Smooth muscle cell (in vitro differentiated cells): ENCODE data around the gene SLC52A1. TPM values are rescaled to one million over a fixed set of nuclear protein-coding genes. Genes with fewer than 3 reads are reported as not detected.
"Not testable (repeated sequence)": the region's sequence is repeated elsewhere in the genome, so short reads cannot be mapped to it uniquely, and the experiment has no call there.

Source experiments
- DNase-seq: peaks from one replicate; lab custom pipeline; 2025; ENCODE audit not compliant: unreplicated experiment; lab: John Stamatoyannopoulos, UW
- H2AFZ ChIP-seq: fragments of 200-600 bp; sonication (generic); 2 replicates; pipeline ENCODE4 v1.6.0; 2016; ENCODE audit warnings: antibody characterized with exemption, low read depth, mild to moderate bottlenecking
- H3F3A ChIP-seq: fragments of 200-600 bp; sonication (generic); 2 replicates; pipeline ENCODE4 v1.6.0; 2017; ENCODE audit warnings: antibody characterized with exemption, low read depth
- H3K27ac ChIP-seq: fragments of 200-600 bp; sonication (generic); 2 replicates; pipeline ENCODE4 v1.5.1; 2016; ENCODE audit warnings: low read depth, mild to moderate bottlenecking
- H3K27me3 ChIP-seq: fragments of 200-600 bp; sonication (generic); 2 replicates; pipeline ENCODE4 v1.6.1; 2016; ENCODE audit warnings: low read depth, mild to moderate bottlenecking
- H3K36me3 ChIP-seq: fragments of 200-600 bp; sonication (generic); 2 replicates; pipeline ENCODE4 v1.5.1; 2016; ENCODE audit warnings: low read depth
- H3K4me1 ChIP-seq: fragments of 200-600 bp; sonication (generic); 2 replicates; pipeline ENCODE4 v1.5.1; 2016; ENCODE audit warnings: low read depth
- H3K4me2 ChIP-seq: fragments of 200-600 bp; sonication (generic); 2 replicates; pipeline ENCODE4 v1.6.0; 2016; ENCODE audit warnings: mild to moderate bottlenecking
- H3K4me3 ChIP-seq: fragments of 200-600 bp; sonication (generic); 2 replicates; pipeline ENCODE4 v1.5.1; 2016; ENCODE audit warnings: mild to moderate bottlenecking
- H3K79me2 ChIP-seq: fragments of 200-600 bp; sonication (generic); 2 replicates; pipeline ENCODE4 v1.6.0; 2016; ENCODE audit warnings: low read depth, mild to moderate bottlenecking
- H3K9ac ChIP-seq: fragments of 200-600 bp; sonication (generic); 2 replicates; pipeline ENCODE4 v1.6.0; 2016; ENCODE audit warnings: low read depth
- H3K9me3 ChIP-seq: fragments of 200-600 bp; sonication (generic); replicated peaks from 2 replicates; pipeline ENCODE4 v1.5.1; 2016; ENCODE audit warnings: low read depth
- H4K20me1 ChIP-seq: fragments of 200-600 bp; sonication (generic); 2 replicates; pipeline ENCODE4 v1.6.0; 2016; ENCODE audit warnings: low read depth
- CTCF ChIP-seq: fragments of 200-600 bp; sonication (generic); IDR thresholded peaks from 2 replicates; pipeline ENCODE4 v1.5.1; 2017; ENCODE audit warnings: borderline replicate concordance, mild to moderate bottlenecking, antibody characterized with exemption; ENCODE audit not compliant: insufficient read depth, poor library complexity, severe bottlenecking
- WGBS: methylation state at CpG from one replicate; pipeline ENCODE4 v1.1.7; 2016; ENCODE audit warnings: low lambda C conversion rate; 5-methylcytosine and 5-hydroxymethylcytosine counted together
- polyA plus RNA-seq: library from polyadenylated mRNA; unstranded; fragments of >200 nt; fragmentation: Nextera tagmentation; extraction: Ambion mirVana; gene quantifications from 2 replicates; pipeline ENCODE4 v1.2.1, GENCODE V29; 2016
- total RNA-seq: library from RNA; depleted of rRNA; stranded (reverse); fragments of >200 nt; gene quantifications from 2 replicates; pipeline ENCODE4 v1.2.3, GENCODE V29; 2014

Gene SLC52A1
- total and polyA plus RNA-seq, 2 experiments from 2014 or later: 0.31 to 1.7 TPM

GRCh38 chr17:5077781-5078105, 42.5 kb upstream of the SLC52A1 start:
- H3K4me3 ChIP-seq: peak overlapping the region; percentile 32
- H3K79me2 ChIP-seq: no peaks in the 10 kb centered on the region
- no peak for DNase-seq
- no peak for TF ChIP-seq CTCF
- no peaks in the 10 kb centered on the region for H3K9me3 ChIP-seq
- no peak overlapping the region for H3K27ac ChIP-seq
- no peak overlapping the region for H3K9ac ChIP-seq
- H3F3A ChIP-seq: no peaks in the 10 kb centered on the region
- H3K27me3 ChIP-seq: no peaks in the 10 kb centered on the region
- no peaks in the 10 kb centered on the region for H3K36me3 ChIP-seq
- no peaks in the 10 kb centered on the region for H3K4me1 ChIP-seq
- no peak overlapping the region for H2AFZ ChIP-seq
- peak overlapping the region; percentile 57 for H3K4me2 ChIP-seq
- WGBS: 85% methylated on average over 14 of the region's 14 CpGs
- H4K20me1 ChIP-seq: no peaks in the 10 kb centered on the region

GRCh38 chr17:5077275-5077674, 42.0 kb upstream of the SLC52A1 start:
- not testable (repeated sequence) for H3K27me3 ChIP-seq, H3K27ac ChIP-seq, H3K9me3 ChIP-seq, H2AFZ ChIP-seq, H3K4me1 ChIP-seq, H3K79me2 ChIP-seq, DNase-seq, H3K4me3 ChIP-seq, H3K36me3 ChIP-seq, H4K20me1 ChIP-seq, H3K4me2 ChIP-seq, H3K9ac ChIP-seq, H3F3A ChIP-seq
- WGBS: 99% methylated on average over 24 of the region's 24 CpGs

- H3F3A ChIP-seq, H3K27me3 ChIP-seq, H3K27ac ChIP-seq, H3K9ac ChIP-seq, H3K4me2 ChIP-seq, H3K4me3 ChIP-seq, H4K20me1 ChIP-seq, DNase-seq, H2AFZ ChIP-seq, H3K36me3 ChIP-seq, H3K79me2 ChIP-seq, H3K4me1 ChIP-seq, H3K9me3 ChIP-seq: not testable (repeated sequence)
- 80% methylated on average over 5 of the region's 5 CpGs for WGBS
Measured at GRCh38 chr17:5075472-5075871, 40.2 kb upstream of the SLC52A1 start.

GRCh38 chr17:5069724-5070123, 34.5 kb upstream of the SLC52A1 start:
- Histone ChIP-seq H3F3A (no peaks in the 10 kb centered on the region), H3K27ac (no peak overlapping the region), H3K9ac (no peak overlapping the region), H2AFZ (no peak overlapping the region), H3K4me2 (no peak overlapping the region), H3K27me3 (peaks cover 6% of the 10 kb centered on the region), H4K20me1 (no peaks in the 10 kb centered on the region), H3K4me1 (no peaks in the 10 kb centered on the region), H3K9me3 (no peaks in the 10 kb centered on the region), H3K79me2 (no peaks in the 10 kb centered on the region), H3K36me3 (no peaks in the 10 kb centered on the region), H3K4me3 (no peak overlapping the region)
- TF ChIP-seq CTCF: no peak
- no peak for DNase-seq
- 74% methylated on average over 4 of the region's 4 CpGs for WGBS

GRCh38 chr17:5068236-5068635, 33.0 kb upstream of the SLC52A1 start:
- no peaks in the 10 kb centered on the region for H3K9me3 ChIP-seq
- H3K4me2 ChIP-seq: no peak overlapping the region
- H4K20me1 ChIP-seq: no peaks in the 10 kb centered on the region
- H2AFZ ChIP-seq: no peak overlapping the region
- no peak overlapping the region for H3K4me3 ChIP-seq
- 97% methylated on average over 3 of the region's 3 CpGs for WGBS
- no peaks in the 10 kb centered on the region for H3K4me1 ChIP-seq
- TF ChIP-seq CTCF: no peak
- H3K79me2 ChIP-seq: no peaks in the 10 kb centered on the region
- H3F3A ChIP-seq: no peaks in the 10 kb centered on the region
- no peak overlapping the region for H3K9ac ChIP-seq
- H3K27me3 ChIP-seq: peaks cover 6% of the 10 kb centered on the region
- DNase-seq: no peak
- no peak overlapping the region for H3K27ac ChIP-seq
- no peaks in the 10 kb centered on the region for H3K36me3 ChIP-seq
